Measurements from ENCODE around the gene CNN1. TPM values are rescaled to one million over a fixed set of nuclear protein-coding genes. Genes with fewer than 3 reads are reported as not detected.

CNN1 gene
- total and polyA plus RNA-seq, 9 of the 15 experiments (the other 6 are each of a cell fraction or from before 2014, with no cell fraction given), result 0.23 to 10.6 (median 5.2) TPM

DNA sequence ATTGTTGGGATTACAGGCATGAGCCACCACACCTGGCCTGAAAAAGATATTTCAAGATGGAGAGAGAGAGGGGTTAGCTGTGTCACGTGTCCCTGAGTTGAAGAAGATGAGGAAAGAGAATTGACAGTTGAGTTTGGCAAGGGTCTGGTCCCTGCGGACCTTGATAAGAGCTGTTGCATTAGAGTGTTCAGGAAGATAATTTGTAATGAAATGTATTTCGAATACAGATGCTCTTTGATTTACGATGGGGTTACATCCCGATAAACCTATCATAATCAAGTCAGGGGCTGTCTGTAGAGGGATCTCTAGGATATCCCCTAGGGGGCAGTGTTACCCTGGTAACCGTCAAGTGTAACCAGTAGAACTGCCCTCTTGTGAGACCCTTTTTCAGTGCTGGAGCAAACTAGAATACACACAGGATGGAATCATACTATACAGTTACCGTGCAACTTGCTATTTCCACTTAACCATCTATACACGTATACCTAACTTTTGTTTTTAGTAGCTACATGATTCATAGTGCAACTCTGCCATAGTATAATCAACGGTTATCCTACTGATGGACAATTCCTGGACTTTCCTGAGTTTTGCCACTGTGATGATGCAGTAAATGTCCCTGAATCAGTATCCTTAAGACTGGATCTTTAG, 21.9 kb downstream of the CNN1 start (continued):
- TF ChIP-seq, protein P1, sequence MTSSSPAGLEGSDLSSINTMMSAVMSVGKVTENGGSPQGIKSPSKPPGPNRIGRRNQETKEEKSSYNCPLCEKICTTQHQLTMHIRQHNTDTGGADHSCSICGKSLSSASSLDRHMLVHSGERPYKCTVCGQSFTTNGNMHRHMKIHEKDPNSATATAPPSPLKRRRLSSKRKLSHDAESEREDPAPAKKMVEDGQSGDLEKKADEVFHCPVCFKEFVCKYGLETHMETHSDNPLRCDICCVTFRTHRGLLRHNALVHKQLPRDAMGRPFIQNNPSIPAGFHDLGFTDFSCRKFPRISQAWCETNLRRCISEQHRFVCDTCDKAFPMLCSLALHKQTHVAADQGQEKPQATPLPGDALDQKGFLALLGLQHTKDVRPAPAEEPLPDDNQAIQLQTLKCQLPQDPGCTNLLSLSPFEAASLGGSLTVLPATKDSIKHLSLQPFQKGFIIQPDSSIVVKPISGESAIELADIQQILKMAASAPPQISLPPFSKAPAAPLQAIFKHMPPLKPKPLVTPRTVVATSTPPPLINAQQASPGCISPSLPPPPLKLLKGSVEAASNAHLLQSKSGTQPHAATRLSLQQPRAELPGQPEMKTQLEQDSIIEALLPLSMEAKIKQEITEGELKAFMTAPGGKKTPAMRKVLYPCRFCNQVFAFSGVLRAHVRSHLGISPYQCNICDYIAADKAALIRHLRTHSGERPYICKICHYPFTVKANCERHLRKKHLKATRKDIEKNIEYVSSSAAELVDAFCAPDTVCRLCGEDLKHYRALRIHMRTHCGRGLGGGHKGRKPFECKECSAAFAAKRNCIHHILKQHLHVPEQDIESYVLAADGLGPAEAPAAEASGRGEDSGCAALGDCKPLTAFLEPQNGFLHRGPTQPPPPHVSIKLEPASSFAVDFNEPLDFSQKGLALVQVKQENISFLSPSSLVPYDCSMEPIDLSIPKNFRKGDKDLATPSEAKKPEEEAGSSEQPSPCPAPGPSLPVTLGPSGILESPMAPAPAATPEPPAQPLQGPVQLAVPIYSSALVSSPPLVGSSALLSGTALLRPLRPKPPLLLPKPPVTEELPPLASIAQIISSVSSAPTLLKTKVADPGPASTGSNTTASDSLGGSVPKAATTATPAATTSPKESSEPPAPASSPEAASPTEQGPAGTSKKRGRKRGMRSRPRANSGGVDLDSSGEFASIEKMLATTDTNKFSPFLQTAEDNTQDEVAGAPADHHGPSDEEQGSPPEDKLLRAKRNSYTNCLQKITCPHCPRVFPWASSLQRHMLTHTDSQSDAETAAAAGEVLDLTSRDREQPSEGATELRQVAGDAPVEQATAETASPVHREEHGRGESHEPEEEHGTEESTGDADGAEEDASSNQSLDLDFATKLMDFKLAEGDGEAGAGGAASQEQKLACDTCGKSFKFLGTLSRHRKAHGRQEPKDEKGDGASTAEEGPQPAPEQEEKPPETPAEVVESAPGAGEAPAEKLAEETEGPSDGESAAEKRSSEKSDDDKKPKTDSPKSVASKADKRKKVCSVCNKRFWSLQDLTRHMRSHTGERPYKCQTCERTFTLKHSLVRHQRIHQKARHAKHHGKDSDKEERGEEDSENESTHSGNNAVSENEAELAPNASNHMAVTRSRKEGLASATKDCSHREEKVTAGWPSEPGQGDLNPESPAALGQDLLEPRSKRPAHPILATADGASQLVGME (CRISPR knock-in tag; IDR thresholded peaks at IDR 0.05), result 0 out of 2 replicates have a peak, but pooled peaks have one; percentile 4
- peak; percentile 13; the same call in 1 of the 2 replicates for TF ChIP-seq CREM (IDR thresholded peaks at IDR 0.05; ENCODE audit: low read depth)
- TF ChIP-seq TAL1 (IDR thresholded peaks at IDR 0.05), result peak; percentile 97
- TF ChIP-seq, protein P2, sequence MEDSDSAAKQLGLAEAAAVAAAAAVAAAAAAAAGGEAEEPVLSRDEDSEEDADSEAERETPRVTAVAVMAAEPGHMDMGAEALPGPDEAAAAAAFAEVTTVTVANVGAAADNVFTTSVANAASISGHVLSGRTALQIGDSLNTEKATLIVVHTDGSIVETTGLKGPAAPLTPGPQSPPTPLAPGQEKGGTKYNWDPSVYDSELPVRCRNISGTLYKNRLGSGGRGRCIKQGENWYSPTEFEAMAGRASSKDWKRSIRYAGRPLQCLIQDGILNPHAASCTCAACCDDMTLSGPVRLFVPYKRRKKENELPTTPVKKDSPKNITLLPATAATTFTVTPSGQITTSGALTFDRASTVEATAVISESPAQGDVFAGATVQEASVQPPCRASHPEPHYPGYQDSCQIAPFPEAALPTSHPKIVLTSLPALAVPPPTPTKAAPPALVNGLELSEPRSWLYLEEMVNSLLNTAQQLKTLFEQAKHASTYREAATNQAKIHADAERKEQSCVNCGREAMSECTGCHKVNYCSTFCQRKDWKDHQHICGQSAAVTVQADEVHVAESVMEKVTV (CRISPR knock-in tag; IDR thresholded peaks at IDR 0.05), result peak; percentile 83
- peak; percentile 77; the same call in 1 of the 2 replicates for TF ChIP-seq GATAD2B (IDR thresholded peaks at IDR 0.05; ENCODE audit: borderline replicate concordance)
- TF ChIP-seq ZC3H8 (IDR thresholded peaks at IDR 0.05), result peak; percentile 28; the same call in 1 of the 2 replicates
- peak; percentile 66; the same call in 1 of the 2 replicates for TF ChIP-seq RAD51 (IDR thresholded peaks at IDR 0.05; ENCODE audit: borderline replicate concordance, low read depth)
- TF ChIP-seq BCOR (IDR thresholded peaks at IDR 0.05), result peak; percentile 64; the same call in 1 of the 2 replicates
- TF ChIP-seq TRIM28 (IDR thresholded peaks at IDR 0.05), result peak; percentile 12; the same call in 1 of the 2 replicates
- peak; percentile 63; the same call in 1 of the 2 replicates for TF ChIP-seq AFF4 (CRISPR knock-in tag; IDR thresholded peaks at IDR 0.05)
- no peak for TF ChIP-seq RFX5 (IDR thresholded peaks at IDR 0.05; ENCODE audit: low read depth, low read length)
- no peak for TF ChIP-seq NR4A1 (CRISPR knock-in tag; IDR thresholded peaks at IDR 0.05)
- TF ChIP-seq NR4A1 (tag; IDR thresholded peaks at IDR 0.05), result 0 out of 2 replicates have a peak, but pooled peaks have one; percentile 25
- no peak for TF ChIP-seq PYGO2 (tag; IDR thresholded peaks at IDR 0.05)
- TF ChIP-seq SP1 (CRISPR knock-in tag; IDR thresholded peaks at IDR 0.05), result peak; percentile 76; the same call in 1 of the 2 replicates
- TF ChIP-seq POLR2AphosphoS2 (IDR thresholded peaks at IDR 0.05; ENCODE audit: low read length), result peak; percentile 43; the same call in 1 of the 2 replicates
- no peak for TF ChIP-seq ZNF124 (CRISPR knock-in tag; IDR thresholded peaks at IDR 0.05)
- TF ChIP-seq STAT5A (IDR thresholded peaks at IDR 0.05; ENCODE audit: borderline replicate concordance, low read length), result peak; percentile 83
- peak; percentile 60; the same call in 1 of the 2 replicates for TF ChIP-seq L3MBTL2 (IDR thresholded peaks at IDR 0.05)
